LNCaP clone FGC (cell line): ENCODE measurements around the gene LAPTM4A.

ENCODE experiments used
- DNase-seq: peaks from one replicate; pipeline ENCODE4 v3.0.0-alpha.2; 2011; ENCODE audit warnings: low read depth
- H3K4me3 ChIP-seq: 2 replicates; pipeline ENCODE4 v1.5.1; 2011; ENCODE audit warnings: mild to moderate bottlenecking, low read depth, low read length, control low read depth
- CTCF ChIP-seq: IDR thresholded peaks from 2 replicates; pipeline ENCODE4 v1.5.1; 2012; ENCODE audit warnings: mild to moderate bottlenecking; ENCODE audit not compliant: control insufficient read depth, insufficient read depth; ENCODE audit errors: extremely low read depth

LAPTM4A gene

GRCh38 chr2:19993731-19994130 is 57.7 kb downstream of the LAPTM4A start:
- no peak overlapping the region for H3K4me3 ChIP-seq

GRCh38 chr2:19991895-19992294 is 59.5 kb downstream of the LAPTM4A start:
- TF ChIP-seq CTCF: no peak
- DNase-seq: no peak
- H3K4me3 ChIP-seq: no peak overlapping the region

More at GRCh38 chr2:19993731-19994130, 57.7 kb downstream of the LAPTM4A start:
- TF ChIP-seq CTCF: no peak
- no peak for DNase-seq

DNA sequence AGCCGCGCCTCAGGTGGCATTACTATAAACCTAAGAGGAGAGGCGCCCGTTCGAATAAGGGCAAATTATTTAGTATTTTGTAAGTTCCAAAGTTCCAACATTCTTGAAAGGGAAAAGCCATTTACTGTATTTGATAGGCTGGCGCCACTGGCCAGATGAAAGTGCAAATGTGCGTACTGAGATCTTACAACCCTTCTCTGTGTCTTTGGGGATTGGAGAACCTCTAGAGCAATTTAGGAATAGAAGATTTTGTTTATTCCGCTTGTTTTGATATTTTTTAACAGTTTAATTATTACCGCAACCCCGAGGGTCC is 61.1 kb downstream of the LAPTM4A start:
- peak overlapping the region; percentile 76 for H3K4me3 ChIP-seq
- TF ChIP-seq CTCF: no peak
- DNase-seq: no peak

- peak; percentile 50 for DNase-seq
- peak within 1 kb of the TSS; percentile 76 for H3K4me3 ChIP-seq
- TF ChIP-seq CTCF: no peak
Observed at GRCh38 chr2:19989667-19990415, 61.6 kb downstream of the LAPTM4A start, which contains the start of gene WDR35. WDR35 (minus strand) TSS chr2:19990105; CDS start chr2:19990015, 90 bp downstream.

- TF ChIP-seq CTCF: no peak
- H3K4me3 ChIP-seq: peak overlapping the region; percentile 76
- DNase-seq: no peak
Observed at GRCh38 chr2:19989342-19989666, 62.1 kb downstream of the LAPTM4A start.

- TF ChIP-seq CTCF: no peak
- DNase-seq: no peak
- H3K4me3 ChIP-seq: peak overlapping the region; percentile 76
Observed at GRCh38 chr2:19988600-19988999, 62.8 kb downstream of the LAPTM4A start.

DNA sequence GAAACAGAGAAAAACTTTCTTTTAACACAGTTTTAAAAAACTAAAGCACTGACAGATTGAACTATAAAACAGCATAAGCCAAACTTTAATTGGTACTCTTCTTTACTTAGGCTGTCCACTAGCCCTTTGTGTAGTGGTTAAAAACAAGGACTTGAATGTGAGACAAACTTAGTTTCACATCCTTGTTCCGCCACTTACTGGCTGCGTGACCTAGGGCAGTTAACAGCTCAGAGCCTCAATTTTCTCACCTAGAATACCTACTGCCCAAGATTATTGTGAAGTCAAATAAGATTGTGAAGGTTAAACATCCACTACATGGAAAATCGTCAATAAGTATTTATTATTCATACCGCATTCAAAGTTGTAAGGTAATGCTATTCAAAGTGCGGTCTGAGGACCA is 63.5 kb downstream of the LAPTM4A start:
- TF ChIP-seq CTCF: no peak
- no peak overlapping the region for H3K4me3 ChIP-seq
- DNase-seq: no peak
